Thoracic aorta (tissue), 2 donors: ENCODE results near the gene COL4A4. TPM values are rescaled to one million over a fixed set of nuclear protein-coding genes. Genes with fewer than 3 reads are reported as not detected.

Experiments used
- ATAC-seq: fragments of 150-250 bp; one replicate; pipeline ENCODE4 v1.8.0; 2017; ENCODE audit warnings: low read depth; ENCODE audit not compliant: insufficient number of reproducible peaks, low FRiP score
- DNase-seq: peaks from one replicate; pipeline ENCODE4 v3.0.0-alpha.2; 2020; ENCODE audit warnings: low spot score
- H3K27ac ChIP-seq, 2 donors: fragments of 200-600 bp; sonication (generic); 1 replicate in 1 of 2; 2 replicates in 1 of 2; pipeline ENCODE4 v1.5.1; 2016; ENCODE audit warnings: mild to moderate bottlenecking in 2 of 2, moderate library complexity in 2 of 2
- H3K27me3 ChIP-seq: fragments of 200-600 bp; sonication (generic); replicated peaks from 2 replicates; pipeline ENCODE4 v1.6.0; 2016; ENCODE audit warnings: mild to moderate bottlenecking; ENCODE audit not compliant: insufficient read depth
- H3K36me3 ChIP-seq: fragments of 200-600 bp; sonication (generic); one replicate; pipeline ENCODE4 v1.5.1; 2016
- H3K4me1 ChIP-seq, 2 donors: fragments of 200-600 bp; sonication (generic); 1 replicate in 1 of 2; 2 replicates in 1 of 2; pipeline versions ENCODE4 v1.5.1 to v1.6.0; 2016; ENCODE audit warnings: low read depth in 2 of 2, mild to moderate bottlenecking in 1 of 2; ENCODE audit not compliant: control insufficient read depth in 1 of 2
- H3K4me3 ChIP-seq: fragments of 200-600 bp; sonication (generic); 2 replicates; pipeline ENCODE4 v1.5.1; 2016; ENCODE audit warnings: mild to moderate bottlenecking
- H3K9me3 ChIP-seq: fragments of 200-600 bp; sonication (generic); 2 replicates; pipeline ENCODE4 v1.5.1; 2016
- CTCF ChIP-seq: fragments of 200-600 bp; sonication (generic); IDR thresholded peaks from one replicate; pipeline ENCODE4 v1.5.1; 2019; ENCODE audit warnings: antibody characterized with exemption
- total RNA-seq, 2 donors: library from RNA; depleted of rRNA; stranded (reverse); fragments of >200 nt; gene quantifications; one replicate each; pipeline versions ENCODE4 v1.1.0 to v1.2.3, GENCODE V29; 2016

The COL4A4 gene
- total RNA-seq, 2 donors from 2014 or later, result 17.2 to 34.0 TPM

GRCh38 chr2:226981791-226982326, 182.1 kb downstream of the COL4A4 start:
- no peaks in the 10 kb centered on the region for H3K36me3 ChIP-seq
- H3K4me1 ChIP-seq, result peaks cover 0 to 9% of the 10 kb centered on the region in 2 donors
- no peak overlapping the region for H3K4me3 ChIP-seq
- no peak overlapping the region for H3K27ac ChIP-seq
- no peak for TF ChIP-seq CTCF
- DNase-seq, result no peak
- no peak for ATAC-seq
- no peaks in the 10 kb centered on the region for H3K9me3 ChIP-seq
- H3K27me3 ChIP-seq, result no peaks in the 10 kb centered on the region

GRCh38 chr2:226979004-226979403, 185.0 kb downstream of the COL4A4 start:
- H3K27me3 ChIP-seq, result no peaks in the 10 kb centered on the region
- H3K4me3 ChIP-seq, result no peak overlapping the region
- no peaks in the 10 kb centered on the region for H3K4me1 ChIP-seq
- no peaks in the 10 kb centered on the region for H3K9me3 ChIP-seq
- ATAC-seq, result no peak
- H3K36me3 ChIP-seq, result no peaks in the 10 kb centered on the region
- DNase-seq, result no peak
- no peak for TF ChIP-seq CTCF
- no peak overlapping the region for H3K27ac ChIP-seq

- Histone ChIP-seq H3K27me3 (no peaks in the 10 kb centered on the region), H3K36me3 (no peaks in the 10 kb centered on the region), H3K27ac (no peak overlapping the region), H3K4me1 (no peaks in the 10 kb centered on the region), H3K9me3 (no peaks in the 10 kb centered on the region), H3K4me3 (no peak overlapping the region)
- DNase-seq (no peak), ATAC-seq (no peak)
- no peak for TF ChIP-seq CTCF
These were observed 185.7 kb downstream of the COL4A4 start for GRCh38 chr2:226978300-226978699.

- Histone ChIP-seq H3K4me3 (no peak overlapping the region), H3K9me3 (no peaks in the 10 kb centered on the region), H3K27me3 (no peaks in the 10 kb centered on the region), H3K4me1 (no peaks in the 10 kb centered on the region), H3K27ac (no peak overlapping the region), H3K36me3 (no peaks in the 10 kb centered on the region)
- no peak for ATAC-seq
- no peak for DNase-seq
- no peak for TF ChIP-seq CTCF
These were observed 186.2 kb downstream of the COL4A4 start for GRCh38 chr2:226977775-226978190.

GRCh38 chr2:226973816-226974215, 190.2 kb downstream of the COL4A4 start:
- H3K4me3 ChIP-seq, result no peak overlapping the region
- no peak overlapping the region for H3K27ac ChIP-seq
- TF ChIP-seq CTCF, result no peak
- ATAC-seq (no peak), DNase-seq (no peak)
- no peaks in the 10 kb centered on the region for H3K27me3 ChIP-seq
- no peaks in the 10 kb centered on the region for H3K36me3 ChIP-seq
- peaks cover 6 to 27% of the 10 kb centered on the region in 2 donors for H3K4me1 ChIP-seq
- no peaks in the 10 kb centered on the region for H3K9me3 ChIP-seq
